SK-N-SH treated with all-trans-retinoic acid at 6 μM for 48 hours (cell line): Measurements from ENCODE around the gene PLEKHN1.

ENCODE experiments used
- ESRRG ChIP-seq: fragments of 250-450 bp; sonication (Bioruptor Pico); IDR thresholded peaks from 2 replicates; pipeline ENCODE4 v1.6.1; 2021; ENCODE audit warnings: mild to moderate bottlenecking
- ZNF8 ChIP-seq: fragments of 450-650 bp; formaldehyde crosslinking; IDR thresholded peaks from 2 replicates; pipeline ENCODE4 v1.5.0; 2020; ENCODE audit warnings: mild to moderate bottlenecking, moderate library complexity

DNA sequence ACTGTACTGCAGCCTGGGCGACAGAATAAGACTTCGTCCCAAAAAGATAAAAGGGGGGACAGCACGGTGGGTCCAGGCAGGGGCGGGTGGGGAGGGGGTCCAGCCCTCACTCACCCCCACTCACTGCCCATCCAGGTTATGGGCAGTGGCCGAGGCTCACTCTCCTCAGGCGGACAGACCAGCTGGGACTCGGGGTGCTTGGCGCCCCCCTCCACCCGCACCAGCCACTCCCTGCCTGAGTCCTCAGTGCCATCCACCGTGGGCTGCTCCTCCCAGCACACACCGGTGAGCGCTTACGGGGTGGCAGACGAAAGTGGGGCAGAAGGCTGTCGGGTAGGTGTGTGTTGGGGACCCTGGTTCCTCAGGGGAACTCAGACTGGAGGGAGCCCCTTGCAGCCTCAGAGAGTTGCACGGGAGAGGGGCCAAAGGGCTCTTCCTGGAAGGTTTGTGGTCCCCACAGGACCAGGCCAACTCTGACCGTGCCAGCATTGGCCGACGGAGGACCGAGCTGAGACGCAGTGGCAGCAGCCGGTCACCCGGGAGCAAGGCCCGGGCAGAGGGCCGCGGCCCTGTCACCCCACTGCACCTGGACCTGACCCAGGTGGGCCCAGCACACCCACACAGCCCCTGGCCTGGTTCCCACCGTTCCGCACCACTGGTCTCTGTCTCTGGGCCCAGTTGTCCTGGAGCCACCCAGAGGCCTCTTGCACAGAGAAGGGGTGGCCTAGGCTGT, 6.6 kb downstream of the PLEKHN1 start:
- TF ChIP-seq ESRRG (CRISPR knock-in tag), result no peak
- TF ChIP-seq ZNF8 (CRISPR knock-in tag), result no peak
